SU-DHL-6 (cell line): ENCODE measurements around the gene IPO4.

Experiments
- H2AFZ ChIP-seq: fragments of 200-600 bp; sonication (generic); 2 replicates; pipeline ENCODE4 v1.6.1; 2014; ENCODE audit warnings: low read depth, mild to moderate bottlenecking, moderate library complexity, mixed read lengths, antibody characterized with exemption, low read length; ENCODE audit not compliant: severe bottlenecking
- H3F3A ChIP-seq: fragments of 200-600 bp; shearing (Covaris generic); 2 replicates; pipeline ENCODE4 v1.6.0; 2016; ENCODE audit warnings: antibody characterized with exemption, mild to moderate bottlenecking; ENCODE audit not compliant: insufficient read depth
- H3K27ac ChIP-seq: fragments of 200-600 bp; sonication (generic); 2 replicates; pipeline ENCODE4 v1.5.1; 2016; ENCODE audit warnings: low read depth, mild to moderate bottlenecking, low read length, moderate library complexity, mixed read lengths
- H3K27me3 ChIP-seq: fragments of 200-600 bp; sonication (generic), shearing (Covaris generic); 2 replicates; pipeline ENCODE4 v1.6.0; 2014; ENCODE audit warnings: mild to moderate bottlenecking, low read length
- H3K36me3 ChIP-seq: fragments of 200-600 bp; sonication (generic); 2 replicates; pipeline ENCODE4 v1.6.1; 2014; ENCODE audit warnings: mild to moderate bottlenecking, low read length, mixed read lengths
- H3K4me2 ChIP-seq: fragments of 300-600, 200-600 bp; shearing (Covaris generic), sonication (generic); 2 replicates; pipeline ENCODE4 v1.6.0; 2014; ENCODE audit warnings: low read length, low read depth, mild to moderate bottlenecking; ENCODE audit not compliant: poor library complexity, severe bottlenecking
- H3K4me3 ChIP-seq: fragments of 200-600 bp; sonication (generic); 2 replicates; pipeline ENCODE4 v1.5.1; 2014; ENCODE audit warnings: antibody characterized with exemption, low read length, mild to moderate bottlenecking, mixed read lengths; ENCODE audit not compliant: insufficient read depth, poor library complexity, severe bottlenecking
- H3K79me2 ChIP-seq: fragments of 200-600 bp; sonication (generic); 2 replicates; pipeline ENCODE4 v1.6.1; 2014; ENCODE audit warnings: mild to moderate bottlenecking, low read length, moderate library complexity; ENCODE audit not compliant: insufficient read depth
- H3K9ac ChIP-seq: fragments of 200-600 bp; sonication (generic); 2 replicates; pipeline ENCODE4 v1.7.0; 2014; ENCODE audit warnings: mild to moderate bottlenecking, low read length
- H3K9me2 ChIP-seq: fragments of 200-600 bp; sonication (generic); replicated peaks from 2 replicates; pipeline ENCODE4 v1.6.1; 2014; ENCODE audit warnings: low read length; ENCODE audit not compliant: insufficient read depth
- H3K9me3 ChIP-seq: fragments of 200-600 bp; sonication (generic); 2 replicates; pipeline ENCODE4 v1.6.1; 2014; ENCODE audit warnings: low read length, mixed read lengths; ENCODE audit not compliant: insufficient read depth
- H4K20me1 ChIP-seq: fragments of 200-600 bp; sonication (generic); 2 replicates; pipeline ENCODE4 v1.6.1; 2014; ENCODE audit warnings: low read depth, mild to moderate bottlenecking, antibody characterized with exemption, low read length, moderate library complexity, mixed read lengths
- CTCF ChIP-seq: fragments of 200-600 bp; sonication (generic); IDR thresholded peaks from one replicate; pipeline ENCODE4 v1.5.1; 2017; ENCODE audit warnings: antibody characterized with exemption, mild to moderate bottlenecking, low read length, moderate library complexity; ENCODE audit not compliant: insufficient read depth, poor library complexity, severe bottlenecking
- EZH2phosphoT487 ChIP-seq: fragments of 200-600 bp; sonication (generic), shearing (Covaris generic); conservative IDR thresholded peaks from 2 replicates; pipeline ENCODE4 v1.6.1; 2018; ENCODE audit warnings: mild to moderate bottlenecking, antibody characterized with exemption, low read length, moderate library complexity, mixed read lengths

Gene IPO4

GRCh38 chr14:24159777-24160498 is 28.7 kb downstream of the IPO4 start:
- H2AFZ ChIP-seq = no peak overlapping the region
- no peaks in the 10 kb centered on the region for H3K9me3 ChIP-seq
- H4K20me1 ChIP-seq = no peaks in the 10 kb centered on the region
- H3K36me3 ChIP-seq = no peaks in the 10 kb centered on the region
- no peak overlapping the region for H3K27ac ChIP-seq
- H3K79me2 ChIP-seq = peaks cover 10% of the 10 kb centered on the region; the same call in 1 of the 2 replicates
- TF ChIP-seq CTCF = no peak
- no peak for TF ChIP-seq EZH2phosphoT487
- no peaks in the 10 kb centered on the region for H3K27me3 ChIP-seq
- no peaks in the 10 kb centered on the region for H3K9me2 ChIP-seq
- 0 out of 2 replicates have a peak, but pooled peaks cover 3% of the 10 kb centered on the region for H3F3A ChIP-seq
- H3K4me2 ChIP-seq = no peak overlapping the region
- H3K4me3 ChIP-seq = no peak overlapping the region
- no peak overlapping the region for H3K9ac ChIP-seq

- Histone ChIP-seq H3K79me2 (peaks cover 10% of the 10 kb centered on the region; the same call in 1 of the 2 replicates), H3K4me3 (no peak overlapping the region), H3F3A (0 out of 2 replicates have a peak, but pooled peaks cover 3% of the 10 kb centered on the region), H2AFZ (no peak overlapping the region), H3K9me3 (no peaks in the 10 kb centered on the region), H3K36me3 (no peaks in the 10 kb centered on the region), H3K27ac (no peak overlapping the region), H4K20me1 (no peaks in the 10 kb centered on the region), H3K4me2 (no peak overlapping the region), H3K9me2 (no peaks in the 10 kb centered on the region), H3K27me3 (no peaks in the 10 kb centered on the region), H3K9ac (no peak overlapping the region)
- TF ChIP-seq CTCF = no peak
- TF ChIP-seq EZH2phosphoT487 = no peak
Measured at GRCh38 chr14:24157331-24157730, 31.3 kb downstream of the IPO4 start.

- Histone ChIP-seq H3K4me3 (no peak overlapping the region), H3K27ac (no peak overlapping the region), H3K9me3 (no peaks in the 10 kb centered on the region), H3F3A (0 out of 2 replicates have a peak, but pooled peaks cover 3% of the 10 kb centered on the region), H3K27me3 (no peaks in the 10 kb centered on the region), H3K9ac (no peak overlapping the region), H4K20me1 (no peaks in the 10 kb centered on the region), H3K79me2 (peaks cover 5% of the 10 kb centered on the region; the same call in 1 of the 2 replicates), H2AFZ (no peak overlapping the region), H3K4me2 (no peak overlapping the region), H3K9me2 (no peaks in the 10 kb centered on the region), H3K36me3 (no peaks in the 10 kb centered on the region)
- TF ChIP-seq CTCF (no peak), EZH2phosphoT487 (no peak)
Measured at GRCh38 chr14:24156840-24157239, 31.8 kb downstream of the IPO4 start.
